GM18505 (cell line): ENCODE measurements around the gene PPP1R27.

Experiments
- ATAC-seq: cut with Tn5 transposase; IDR thresholded peaks from one replicate; pipeline ENCODE4 v1.9.1; 2021; ENCODE audit not compliant: unreplicated experiment
- POLR2A ChIP-seq: IDR thresholded peaks from 4 replicates; pipeline ENCODE4 v1.6.1; 2011; ENCODE audit warnings: borderline replicate concordance; ENCODE audit not compliant: insufficient read depth, insufficient read length; ENCODE audit errors: extremely low read depth

The PPP1R27 gene

DNA sequence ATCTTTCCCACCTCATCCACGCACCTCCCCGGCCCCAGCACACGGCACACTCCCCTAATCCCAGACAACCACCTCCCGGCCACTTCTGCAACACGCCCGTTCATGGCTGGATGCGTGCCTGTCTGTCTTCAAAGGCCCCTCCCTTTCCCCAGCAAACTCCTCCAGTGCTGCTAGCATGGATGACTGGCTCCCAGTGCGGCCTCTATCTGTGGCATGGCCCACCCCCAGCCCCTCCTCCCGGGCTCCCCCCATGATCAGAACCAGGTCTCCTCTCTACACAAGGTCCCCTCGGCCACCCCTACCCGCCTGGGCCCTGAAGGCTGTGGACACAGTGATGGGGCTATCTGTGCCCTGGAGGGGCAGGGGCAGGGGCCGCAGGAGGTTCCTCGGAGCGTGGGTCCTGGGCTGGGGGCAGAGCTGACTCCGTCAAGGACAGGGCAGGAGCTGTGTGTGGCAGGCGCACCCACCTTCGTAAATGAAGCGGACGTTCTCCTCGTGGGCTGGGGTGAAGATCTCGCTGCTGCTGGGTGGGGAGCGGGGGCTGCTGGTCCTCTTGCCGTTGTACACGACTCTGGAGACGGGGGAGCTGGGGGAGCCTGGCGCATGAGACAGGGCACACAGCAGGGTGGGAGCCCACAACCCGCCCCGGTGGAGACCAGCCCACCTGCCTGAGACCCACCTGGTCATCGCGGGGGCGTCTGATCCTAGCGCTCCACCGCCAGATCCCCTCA lies 10.9 kb downstream of the PPP1R27 start:
- TF ChIP-seq POLR2A: no peak
- no peak for ATAC-seq

GRCh38 chr17:81822996-81823819 lies 11.6 kb downstream of the PPP1R27 start:
- ATAC-seq: no peak
- no peak for TF ChIP-seq POLR2A

DNA sequence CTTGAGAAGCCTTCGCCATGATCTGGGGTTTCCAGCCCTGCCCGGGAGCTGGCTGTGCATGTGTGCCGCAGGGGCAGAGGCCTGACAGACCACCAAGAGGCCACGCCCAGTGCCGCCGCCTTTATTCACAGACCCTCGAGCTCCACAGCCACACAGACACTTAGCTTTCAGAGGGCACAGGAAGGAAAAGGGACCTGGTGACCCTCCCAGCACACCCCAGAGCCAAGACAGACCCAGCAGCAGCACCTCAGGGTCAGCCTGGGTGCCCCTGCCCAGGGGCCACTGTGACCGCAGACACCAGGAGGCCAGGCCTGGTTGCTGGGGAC lies 12.6 kb downstream of the PPP1R27 start:
- no peak for ATAC-seq
- no peak for TF ChIP-seq POLR2A

- TF ChIP-seq POLR2A: no peak
- no peak for ATAC-seq
Observed at GRCh38 chr17:81821603-81822311, 13.1 kb downstream of the PPP1R27 start.

- no peak for ATAC-seq
- TF ChIP-seq POLR2A: no peak
Observed at GRCh38 chr17:81821147-81821546, 13.7 kb downstream of the PPP1R27 start.

DNA sequence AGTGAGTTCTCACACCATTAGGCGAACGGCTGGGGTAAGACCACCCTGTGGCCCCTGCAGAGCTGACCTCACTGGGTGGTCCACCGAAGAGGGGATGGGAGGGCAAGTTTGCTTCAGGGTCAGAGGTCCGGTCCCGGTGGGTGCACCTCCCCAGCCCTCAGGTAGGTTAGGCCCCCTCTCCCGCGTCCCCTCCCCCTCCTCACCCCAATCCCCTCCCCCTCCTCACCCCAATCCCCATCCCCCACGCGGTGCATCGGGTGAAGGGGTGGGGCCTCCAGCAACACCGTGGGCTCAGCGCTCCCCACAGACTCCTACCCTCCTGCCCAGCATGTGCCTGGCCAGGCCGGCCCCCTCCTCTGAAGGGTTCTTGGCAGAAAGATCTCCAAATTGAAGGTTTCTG lies 15.1 kb downstream of the PPP1R27 start:
- TF ChIP-seq POLR2A: no peak
- no peak for ATAC-seq

DNA sequence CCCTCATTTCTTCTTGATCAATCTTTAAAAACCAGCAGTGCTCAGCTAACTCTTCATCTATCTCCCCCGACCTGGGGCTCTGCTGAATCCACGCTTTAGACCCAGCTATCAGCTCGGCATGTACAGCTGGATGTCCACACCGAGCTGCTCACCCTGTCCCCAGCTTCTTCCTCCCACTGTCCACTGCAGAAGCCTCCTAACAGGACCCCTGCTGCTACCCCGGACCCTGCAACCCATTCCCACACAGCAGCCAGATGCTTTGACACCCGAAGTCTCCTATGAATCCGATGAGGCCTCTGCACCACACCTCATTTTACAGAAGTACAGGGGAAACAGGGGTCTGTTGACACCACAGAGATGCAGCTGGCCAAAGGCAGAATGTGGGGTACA lies 17.1 kb downstream of the PPP1R27 start:
- no peak for ATAC-seq
- TF ChIP-seq POLR2A: no peak

GRCh38 chr17:81815646-81815986 lies 19.2 kb downstream of the PPP1R27 start:
- TF ChIP-seq POLR2A: no peak
- ATAC-seq: no peak

- TF ChIP-seq POLR2A: no peak
- no peak for ATAC-seq
Observed at GRCh38 chr17:81814748-81815645, 19.9 kb downstream of the PPP1R27 start.

DNA sequence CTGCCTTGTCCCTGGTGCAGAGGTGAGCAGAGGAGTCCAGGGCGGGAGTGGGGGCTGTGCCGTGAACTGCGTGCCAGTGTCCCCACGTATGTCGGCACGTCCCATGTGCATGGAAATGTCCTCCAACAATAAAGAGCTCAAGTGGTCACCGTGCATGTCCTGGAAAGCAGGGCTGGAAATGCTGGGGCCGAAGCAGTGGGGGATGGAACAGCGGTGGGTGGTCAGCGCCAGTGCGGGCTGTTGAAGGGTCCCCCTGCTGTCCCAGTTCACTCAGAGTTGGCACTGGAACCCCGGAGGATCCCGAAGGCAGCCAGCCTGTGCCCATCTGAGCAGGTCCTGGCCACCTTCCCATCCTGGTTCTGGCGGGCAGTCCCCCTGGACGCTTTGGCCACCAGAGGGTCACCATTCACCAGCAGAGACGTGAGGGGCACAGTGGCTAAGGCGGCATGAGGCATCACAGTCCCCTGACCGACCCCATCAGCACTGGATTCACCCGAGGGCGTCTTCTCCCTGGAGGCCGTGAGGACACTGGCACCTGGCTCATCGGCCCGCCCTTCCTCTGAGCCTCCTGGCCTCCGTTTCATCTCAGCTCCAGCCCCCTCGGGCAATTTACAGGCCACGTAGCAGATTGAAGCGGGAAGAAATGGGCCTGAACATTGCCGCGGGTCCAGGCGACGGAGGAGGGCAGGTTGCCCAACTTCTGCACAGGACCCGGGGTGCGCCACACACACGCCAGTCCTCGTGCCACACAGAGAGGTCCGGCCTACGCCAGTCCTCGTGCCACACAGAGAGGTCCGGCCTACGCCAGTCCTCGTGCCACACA lies 20.8 kb downstream of the PPP1R27 start:
- TF ChIP-seq POLR2A: no peak
- ATAC-seq: no peak

DNA sequence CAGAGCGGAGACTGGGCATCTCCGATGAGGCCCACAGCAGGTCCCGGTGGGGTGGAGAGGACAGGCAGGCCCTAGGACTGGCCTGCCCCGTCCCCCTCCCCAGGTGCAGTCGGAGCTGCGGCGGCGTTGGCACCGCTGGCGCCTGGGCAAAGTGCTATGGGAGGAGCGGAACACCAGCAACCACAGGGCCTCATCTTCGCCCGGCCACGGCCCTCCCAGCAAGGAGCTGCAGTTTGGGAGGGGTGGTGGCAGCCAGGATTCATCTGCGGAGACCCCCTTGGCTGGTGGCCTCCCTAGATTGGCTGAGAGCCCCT lies 21.5 kb downstream of the PPP1R27 start:
- no peak for ATAC-seq
- TF ChIP-seq POLR2A: no peak
